Measurements from ENCODE around the gene NHSL1. TPM values are rescaled to one million over a fixed set of nuclear protein-coding genes. Genes with fewer than 3 reads are reported as not detected.

The NHSL1 gene
- total RNA-seq, 1 donor from 2014 or later, result 15.4 TPM

GRCh38 chr6:138498629-138499302 is 528 bp downstream of the NHSL1 start:
- no peak for DNase-seq (ENCODE audit: low read depth, low spot score)

GRCh38 chr6:138497286-138497685 is 2.0 kb downstream of the NHSL1 start:
- no peak for DNase-seq (ENCODE audit: low read depth, low spot score)

GRCh38 chr6:138494312-138494711 is 5.0 kb downstream of the NHSL1 start:
- no peak for DNase-seq (ENCODE audit: low read depth, low spot score)

GRCh38 chr6:138493413-138493812 is 5.9 kb downstream of the NHSL1 start:
- no peak for DNase-seq (ENCODE audit: low read depth, low spot score)

GRCh38 chr6:138492871-138493270 is 6.4 kb downstream of the NHSL1 start:
- no peak for DNase-seq (ENCODE audit: low read depth, low spot score)

GRCh38 chr6:138492113-138492512 is 7.2 kb downstream of the NHSL1 start:
- no peak for DNase-seq (ENCODE audit: low read depth, low spot score)

GRCh38 chr6:138491017-138491416 is 8.3 kb downstream of the NHSL1 start:
- no peak for DNase-seq (ENCODE audit: low read depth, low spot score)

- DNase-seq (ENCODE audit: low read depth, low spot score), result no peak
Observed at GRCh38 chr6:138489846-138490245, 9.4 kb downstream of the NHSL1 start.

GRCh38 chr6:138487102-138487604 is 12.1 kb downstream of the NHSL1 start:
- DNase-seq (ENCODE audit: low read depth, low spot score), result no peak

- no peak for DNase-seq (ENCODE audit: low read depth, low spot score)
Observed at GRCh38 chr6:138486249-138487101, 12.8 kb downstream of the NHSL1 start.

- no peak for DNase-seq (ENCODE audit: low read depth, low spot score)
Observed at GRCh38 chr6:138485586-138486248, 13.6 kb downstream of the NHSL1 start.

GRCh38 chr6:138485005-138485545 is 14.2 kb downstream of the NHSL1 start:
- DNase-seq (ENCODE audit: low read depth, low spot score), result no peak

GRCh38 chr6:138484018-138484731 is 15.1 kb downstream of the NHSL1 start:
- DNase-seq (ENCODE audit: low read depth, low spot score), result no peak

GRCh38 chr6:138482816-138483215 is 16.5 kb downstream of the NHSL1 start:
- no peak for DNase-seq (ENCODE audit: low read depth, low spot score)

GRCh38 chr6:138480279-138480949 is 18.9 kb downstream of the NHSL1 start:
- no peak for DNase-seq (ENCODE audit: low read depth, low spot score)

GRCh38 chr6:138477913-138478539 is 21.3 kb downstream of the NHSL1 start:
- no peak for DNase-seq (ENCODE audit: low read depth, low spot score)

- DNase-seq (ENCODE audit: low read depth, low spot score), result no peak
Observed at GRCh38 chr6:138476116-138476515, 23.2 kb downstream of the NHSL1 start.

GRCh38 chr6:138473144-138473543 is 26.1 kb downstream of the NHSL1 start:
- DNase-seq (ENCODE audit: low read depth, low spot score), result no peak

GRCh38 chr6:138468320-138469015 is 30.8 kb downstream of the NHSL1 start:
- no peak for DNase-seq (ENCODE audit: low read depth, low spot score)

Measured in pulmonary artery endothelial cell (primary cell).